DND-41 (cell line): ENCODE measurements around the gene PGAM1.

Experiments
- EZH2 ChIP-seq: IDR thresholded peaks from 3 replicates; pipeline ENCODE4 v1.6.1; 2012; ENCODE audit warnings: borderline replicate concordance, low read depth, mild to moderate bottlenecking, moderate library complexity, low read length, inconsistent platforms; ENCODE audit not compliant: severe bottlenecking
- TF ChIP-seq, protein P1 (sequence below): IDR thresholded peaks from 2 replicates; pipeline ENCODE4 v1.5.1; 2012; ENCODE audit warnings: borderline replicate concordance, low read length, moderate library complexity, mild to moderate bottlenecking; ENCODE audit not compliant: poor library complexity, severe bottlenecking; ENCODE audit errors: extremely low read depth

DNA sequence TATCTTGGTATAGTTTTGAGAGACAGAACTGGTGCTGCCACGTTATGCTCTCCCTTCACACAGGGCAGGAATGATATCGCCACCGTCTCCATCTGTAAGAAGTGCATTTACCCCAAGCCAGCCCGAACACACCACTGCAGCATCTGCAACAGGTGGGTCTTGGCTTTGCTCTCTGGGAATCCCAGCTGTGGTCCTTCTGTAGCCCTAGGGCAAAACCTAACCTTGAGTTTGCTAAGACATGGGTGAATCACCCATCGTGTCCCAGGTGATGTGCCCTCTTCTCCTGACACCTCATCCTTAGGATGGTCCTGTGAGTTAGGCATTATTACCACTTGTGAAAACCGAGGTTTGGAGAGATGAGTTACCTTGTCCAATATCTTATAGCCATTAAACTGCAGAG, 26.4 kb downstream of the PGAM1 start:
- TF ChIP-seq, protein P1, sequence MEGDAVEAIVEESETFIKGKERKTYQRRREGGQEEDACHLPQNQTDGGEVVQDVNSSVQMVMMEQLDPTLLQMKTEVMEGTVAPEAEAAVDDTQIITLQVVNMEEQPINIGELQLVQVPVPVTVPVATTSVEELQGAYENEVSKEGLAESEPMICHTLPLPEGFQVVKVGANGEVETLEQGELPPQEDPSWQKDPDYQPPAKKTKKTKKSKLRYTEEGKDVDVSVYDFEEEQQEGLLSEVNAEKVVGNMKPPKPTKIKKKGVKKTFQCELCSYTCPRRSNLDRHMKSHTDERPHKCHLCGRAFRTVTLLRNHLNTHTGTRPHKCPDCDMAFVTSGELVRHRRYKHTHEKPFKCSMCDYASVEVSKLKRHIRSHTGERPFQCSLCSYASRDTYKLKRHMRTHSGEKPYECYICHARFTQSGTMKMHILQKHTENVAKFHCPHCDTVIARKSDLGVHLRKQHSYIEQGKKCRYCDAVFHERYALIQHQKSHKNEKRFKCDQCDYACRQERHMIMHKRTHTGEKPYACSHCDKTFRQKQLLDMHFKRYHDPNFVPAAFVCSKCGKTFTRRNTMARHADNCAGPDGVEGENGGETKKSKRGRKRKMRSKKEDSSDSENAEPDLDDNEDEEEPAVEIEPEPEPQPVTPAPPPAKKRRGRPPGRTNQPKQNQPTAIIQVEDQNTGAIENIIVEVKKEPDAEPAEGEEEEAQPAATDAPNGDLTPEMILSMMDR, result no peak
- no peak for TF ChIP-seq EZH2
